GM19099 (cell line): Measurements from ENCODE around the gene SERPINE1.

ENCODE experiments used
- POLR2A ChIP-seq: IDR thresholded peaks from 3 replicates; pipeline ENCODE4 v1.6.1; 2011; ENCODE audit warnings: low read depth; ENCODE audit not compliant: insufficient read length; ENCODE audit errors: extremely low read depth

SERPINE1 gene

GRCh38 chr7:101169838-101170551 lies 43.1 kb downstream of the SERPINE1 start:
- TF ChIP-seq POLR2A, result no peak

- no peak for TF ChIP-seq POLR2A
Observed at GRCh38 chr7:101170617-101171441, 43.9 kb downstream of the SERPINE1 start.

GRCh38 chr7:101171442-101171837 lies 44.5 kb downstream of the SERPINE1 start:
- TF ChIP-seq POLR2A, result no peak

GRCh38 chr7:101172005-101172853 lies 45.3 kb downstream of the SERPINE1 start:
- TF ChIP-seq POLR2A, result no peak

- no peak for TF ChIP-seq POLR2A
Observed at GRCh38 chr7:101172854-101173751, 46.2 kb downstream of the SERPINE1 start.

- TF ChIP-seq POLR2A, result no peak
Observed at GRCh38 chr7:101173752-101174244, 46.9 kb downstream of the SERPINE1 start.

- TF ChIP-seq POLR2A, result no peak
Observed at GRCh38 chr7:101174322-101174854, 47.5 kb downstream of the SERPINE1 start.

GRCh38 chr7:101175664-101176063 lies 48.8 kb downstream of the SERPINE1 start:
- TF ChIP-seq POLR2A, result no peak

- no peak for TF ChIP-seq POLR2A
Observed at GRCh38 chr7:101177644-101178043, 50.7 kb downstream of the SERPINE1 start.

- TF ChIP-seq POLR2A, result no peak
Observed at GRCh38 chr7:101179117-101179516, 52.2 kb downstream of the SERPINE1 start.

- no peak for TF ChIP-seq POLR2A
Observed at GRCh38 chr7:101179713-101180112, 52.8 kb downstream of the SERPINE1 start.

- no peak for TF ChIP-seq POLR2A
Observed at GRCh38 chr7:101180130-101180755, 53.3 kb downstream of the SERPINE1 start, which contains the start of gene NAT16. Gene NAT16 (minus strand): TSS chr7:101180293. CDS start chr7:101174807, 5,486 bp downstream.

GRCh38 chr7:101185258-101185839 lies 58.4 kb downstream of the SERPINE1 start:
- TF ChIP-seq POLR2A, result no peak

- TF ChIP-seq POLR2A, result no peak
Observed at GRCh38 chr7:101186194-101186593, 59.3 kb downstream of the SERPINE1 start.
